Erythroblast (primary cell): ENCODE data around the gene SESTD1.

Experiments
- GATA1 ChIP-seq: IDR thresholded peaks from 2 replicates; pipeline ENCODE4 v1.6.1; 2011; ENCODE audit warnings: low read depth, mild to moderate bottlenecking, control low read depth, low read length, moderate library complexity
- POLR2A ChIP-seq: IDR thresholded peaks from 2 replicates; pipeline ENCODE4 v1.6.1; 2011; ENCODE audit warnings: mild to moderate bottlenecking, low read length

DNA sequence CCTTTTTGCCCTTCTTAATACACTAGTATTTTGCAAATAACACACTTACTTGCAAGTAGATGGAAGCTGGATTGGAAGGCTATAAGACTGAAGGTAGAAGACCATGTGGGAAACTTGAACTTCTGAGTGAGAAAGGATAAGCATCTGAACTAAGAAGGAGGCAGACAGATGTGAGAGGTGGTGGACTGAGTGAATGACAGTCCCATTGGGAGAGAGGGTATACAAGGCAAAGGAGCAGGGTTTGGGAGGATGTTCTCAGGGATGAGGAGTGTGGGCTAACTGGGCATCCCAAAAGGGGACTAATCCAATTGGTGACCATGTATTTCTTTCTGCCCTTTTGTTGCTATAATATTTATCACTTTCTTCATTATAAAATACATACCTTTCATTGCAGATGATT lies 20.4 kb upstream of the SESTD1 start:
- TF ChIP-seq POLR2A (no peak), GATA1 (no peak)
